HG03575 (cell line): Measurements from ENCODE around the gene CLCNKB.
"Not testable (repeated sequence)": the region's sequence is repeated elsewhere in the genome, so short reads cannot be mapped to it uniquely, and the experiment has no call there.

Experiments used
- ATAC-seq: cut with Tn5 transposase; IDR thresholded peaks from one replicate; pipeline ENCODE4 v1.9.1; 2021; ENCODE audit not compliant: unreplicated experiment, insufficient number of reproducible peaks, low FRiP score; ENCODE audit errors: extremely low read depth

Gene CLCNKB

GRCh38 chr1:16014509-16015482 lies 28.8 kb upstream of the CLCNKB start:
- no peak for ATAC-seq

DNA sequence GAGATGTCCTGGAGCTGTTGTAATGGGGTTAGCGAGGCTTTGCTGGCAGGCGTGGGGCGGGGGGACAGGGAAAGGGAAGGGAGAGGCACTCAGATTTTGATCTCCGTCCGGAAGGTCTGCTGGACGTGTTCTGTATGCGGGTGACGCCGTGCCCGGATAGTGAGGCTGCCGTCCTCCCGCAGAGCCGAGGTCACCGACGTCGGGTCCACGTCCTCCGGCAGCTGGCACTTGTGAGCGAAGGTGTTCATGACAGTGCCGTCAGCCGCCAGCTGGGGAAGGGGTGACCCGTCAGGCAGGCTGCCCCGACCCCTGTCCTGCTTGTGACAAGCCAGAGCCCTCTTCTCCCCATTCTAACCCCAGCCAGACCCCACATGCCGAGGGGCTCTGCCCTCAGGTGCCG lies 28.1 kb upstream of the CLCNKB start:
- ATAC-seq = no peak

- ATAC-seq = no peak
Observed at GRCh38 chr1:16015960-16016901, 27.4 kb upstream of the CLCNKB start.

- ATAC-seq = no peak
Observed at GRCh38 chr1:16017076-16017460, 26.5 kb upstream of the CLCNKB start.

- no peak for ATAC-seq
Observed at GRCh38 chr1:16017461-16018303, 25.9 kb upstream of the CLCNKB start, which contains the start of gene HSPB7. HSPB7 (minus strand) TSS chr1:16018043; CDS start chr1:16017963, 80 bp downstream.

GRCh38 chr1:16018308-16018707 lies 25.3 kb upstream of the CLCNKB start:
- ATAC-seq = no peak

GRCh38 chr1:16018749-16019643 lies 24.6 kb upstream of the CLCNKB start:
- ATAC-seq = no peak

DNA sequence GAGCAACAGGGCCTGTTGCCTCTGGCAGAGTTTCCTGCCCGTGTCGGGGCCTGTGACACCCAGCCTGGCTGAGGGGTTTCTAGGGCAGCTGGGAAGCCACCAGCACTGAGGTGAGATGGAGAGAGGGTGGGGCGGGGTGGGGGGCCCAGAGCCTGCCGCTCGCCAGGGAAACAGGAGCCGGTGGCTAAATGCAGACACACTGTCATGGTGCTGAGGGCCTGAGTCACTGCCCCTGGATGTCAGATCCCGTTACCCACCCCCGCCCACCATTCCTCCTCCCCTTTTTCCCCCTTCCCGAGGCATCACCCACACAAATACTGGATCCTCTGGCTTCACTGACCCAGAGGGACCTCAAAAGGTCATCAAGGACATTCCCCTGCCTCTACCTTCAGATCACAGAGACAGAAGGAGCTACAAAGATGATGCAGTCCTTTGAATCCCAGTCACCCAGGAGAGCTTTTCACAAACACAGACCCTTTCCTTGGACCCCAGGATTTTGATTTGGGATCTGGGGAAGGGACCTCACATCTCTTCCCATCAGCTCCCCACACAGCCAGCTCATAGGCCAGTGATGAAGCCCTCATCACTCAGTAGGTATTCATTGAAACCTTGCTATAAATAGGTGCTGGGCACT lies 23.8 kb upstream of the CLCNKB start:
- ATAC-seq = no peak

DNA sequence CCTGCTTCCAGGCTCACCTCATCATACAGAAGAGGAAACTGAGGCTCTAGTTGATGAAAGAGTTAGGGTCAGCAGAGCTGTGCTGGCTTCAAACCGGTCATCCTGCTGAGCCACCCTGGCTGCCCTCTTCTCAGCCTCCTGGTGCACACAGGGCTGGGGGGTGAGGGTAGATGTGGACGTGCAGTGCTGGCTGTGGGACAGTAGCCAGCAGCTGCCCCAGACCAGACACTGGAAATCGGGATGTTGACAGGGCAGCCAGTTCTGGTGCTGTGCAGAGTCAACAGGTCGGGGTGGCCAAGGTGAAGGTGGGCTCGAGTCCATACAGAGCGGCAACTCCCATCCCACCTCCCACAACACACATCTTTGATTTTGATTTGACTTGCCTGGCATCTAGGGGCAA lies 23.3 kb upstream of the CLCNKB start:
- no peak for ATAC-seq

GRCh38 chr1:16020878-16021277 lies 22.7 kb upstream of the CLCNKB start:
- not testable (repeated sequence) for ATAC-seq

DNA sequence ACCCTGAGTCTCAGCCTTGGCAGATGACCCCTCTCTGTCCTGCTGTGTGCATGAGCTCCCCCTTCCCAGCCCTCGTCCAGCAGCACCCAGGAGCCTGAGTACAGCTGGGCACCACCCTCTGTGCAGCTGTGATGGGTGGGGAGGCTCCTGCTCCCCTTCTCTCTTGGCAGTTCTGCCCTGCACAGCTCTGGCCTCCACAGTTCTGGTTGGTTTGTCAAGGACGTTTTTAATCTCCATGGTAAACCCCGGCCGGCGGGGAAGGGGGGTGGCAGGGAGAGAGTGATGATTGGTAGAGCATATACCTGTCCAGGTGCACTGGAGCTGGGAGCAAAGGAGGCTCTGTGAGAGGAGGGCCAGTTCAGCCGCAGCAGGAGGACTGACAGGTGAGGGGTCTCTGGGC lies 21.9 kb upstream of the CLCNKB start, which contains the start of gene CLCNKA:
TSS of gene CLCNKA (plus strand) at position 356 of the 400 bp plus-strand sequence. CDS start 584 bp downstream, outside the sequence.
- no peak for ATAC-seq

DNA sequence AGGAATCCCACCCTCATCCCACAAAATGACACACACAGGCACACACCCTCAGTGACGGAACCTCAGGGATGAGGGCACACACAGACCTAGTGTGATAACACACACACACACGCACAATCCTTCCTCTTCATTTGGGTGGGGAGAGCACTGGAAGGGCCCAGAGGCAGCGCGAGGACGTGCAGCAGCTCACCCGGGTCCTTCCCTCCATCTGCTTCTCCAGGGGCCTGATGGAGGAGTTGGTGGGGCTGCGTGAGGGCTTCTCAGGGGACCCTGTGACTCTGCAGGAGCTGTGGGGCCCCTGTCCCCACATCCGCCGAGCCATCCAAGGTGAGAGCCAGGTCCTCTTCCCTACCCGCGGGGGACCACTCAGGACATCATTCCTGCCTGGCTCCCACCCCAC lies 21.2 kb upstream of the CLCNKB start:
- no peak for ATAC-seq

DNA sequence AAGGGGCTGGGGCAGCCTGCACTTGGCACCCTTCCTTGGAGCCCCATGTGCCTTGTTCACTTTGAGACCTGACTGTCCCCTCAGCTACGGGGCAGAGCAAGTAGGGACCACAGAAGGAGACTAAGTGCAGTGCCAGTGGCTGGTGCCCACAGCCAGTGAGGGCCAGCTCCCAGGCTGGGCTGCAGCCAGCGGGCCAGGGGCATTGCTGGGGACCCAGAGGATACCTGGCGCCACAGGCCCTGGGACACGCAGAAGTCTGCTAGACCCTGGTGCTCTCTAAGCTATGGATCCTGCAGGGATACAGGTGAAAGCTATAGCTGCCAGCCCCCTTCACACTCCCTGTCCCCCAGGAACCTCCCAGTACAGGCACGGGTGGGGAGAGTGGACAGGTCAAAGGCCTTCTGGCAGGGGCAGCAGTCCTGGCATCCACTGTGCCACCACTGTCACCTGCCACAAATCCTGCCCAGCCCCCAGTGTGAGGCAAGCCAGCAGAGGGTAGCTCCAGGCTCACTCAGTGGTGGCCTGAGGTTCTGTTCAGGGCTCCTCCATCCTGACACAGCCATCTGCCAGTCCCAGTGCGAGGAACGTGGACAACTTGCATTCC lies 20.4 kb upstream of the CLCNKB start:
- no peak for ATAC-seq

- not testable (repeated sequence) for ATAC-seq
Observed at GRCh38 chr1:16026302-16026701, 17.3 kb upstream of the CLCNKB start.

DNA sequence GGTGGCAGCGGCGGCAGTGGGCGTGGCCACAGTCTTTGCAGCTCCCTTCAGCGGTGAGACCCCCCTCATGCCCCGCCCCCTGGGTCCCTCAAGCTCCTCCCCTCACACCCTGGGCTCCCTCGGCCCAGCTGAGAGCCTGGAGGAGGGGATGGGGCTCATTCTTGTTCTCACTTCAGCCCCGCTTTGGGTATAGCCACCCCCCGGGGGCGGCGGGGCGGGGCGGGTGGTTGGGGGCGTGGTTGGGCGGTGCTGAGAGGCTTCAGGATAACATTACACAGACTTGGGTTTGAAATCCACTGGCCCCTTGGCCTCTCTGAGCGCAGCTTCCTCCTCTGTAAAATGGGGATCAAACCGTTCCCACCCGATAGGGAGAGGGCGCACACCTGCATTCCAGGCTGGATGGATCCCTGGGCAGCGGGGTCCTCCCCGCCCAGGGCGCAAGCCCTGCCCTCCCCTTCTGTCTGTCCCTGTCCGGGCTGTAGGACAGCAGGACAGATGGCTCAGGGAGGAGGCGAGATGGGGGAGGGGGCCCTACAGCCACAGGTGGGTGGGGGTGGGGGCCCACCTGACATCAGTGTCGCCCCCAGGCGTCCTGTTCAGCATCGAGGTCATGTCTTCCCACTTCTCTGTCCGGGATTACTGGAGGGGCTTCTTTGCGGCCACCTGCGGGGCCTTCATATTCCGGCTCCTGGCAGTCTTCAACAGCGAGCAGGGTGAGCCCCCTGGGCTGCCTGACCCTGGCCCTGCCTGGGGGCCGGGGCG lies 16.7 kb upstream of the CLCNKB start:
- ATAC-seq = no peak
